ENCODE results near the gene NOP16. TPM values are rescaled to one million over a fixed set of nuclear protein-coding genes. Genes with fewer than 3 reads are reported as not detected.
A peak's percentile ranks its signal among the peaks of the same experiment; 100 is the strongest.

The NOP16 gene
- total and polyA plus RNA-seq, 2 of the 13 experiments (the other 11 are each of a cell fraction or from before 2014, with no cell fraction given) = 43.3 to 48.4 TPM

GRCh38 chr5:176415952-176416924, 27.8 kb upstream of the NOP16 start, which contains the start of gene CLTB (continued):
- TF ChIP-seq HOMEZ (CRISPR knock-in tag; IDR thresholded peaks at IDR 0.05; ENCODE audit: low read depth) (no peak), SOX6 (IDR thresholded peaks at IDR 0.05) (no peak), SOX6 (CRISPR knock-in tag; IDR thresholded peaks at IDR 0.05) (no peak), ZNF704 (CRISPR knock-in tag; IDR thresholded peaks at IDR 0.05; ENCODE audit: borderline replicate concordance) (no peak), CENPX (CRISPR knock-in tag; IDR thresholded peaks at IDR 0.05) (no peak), NPAS2 (CRISPR knock-in tag; IDR thresholded peaks at IDR 0.05; ENCODE audit: borderline replicate concordance) (no peak), REXO4 (CRISPR knock-in tag; IDR thresholded peaks at IDR 0.05; ENCODE audit: borderline replicate concordance) (no peak), TFAP4 (IDR thresholded peaks at IDR 0.05; ENCODE audit: borderline replicate concordance, low read depth) (peak; percentile 89), MTF2 (CRISPR knock-in tag; IDR thresholded peaks at IDR 0.05; ENCODE audit: borderline replicate concordance) (0 out of 2 replicates have a peak, but pooled peaks have one; percentile 67), ZBTB44 (CRISPR knock-in tag; IDR thresholded peaks at IDR 0.05) (no peak), ZNF414 (CRISPR knock-in tag; IDR thresholded peaks at IDR 0.05) (no peak), SRSF1 (optimal IDR thresholded peaks at IDR 0.05; ENCODE audit: low read depth, low read length) (no peak), NR0B2 (CRISPR knock-in tag; IDR thresholded peaks at IDR 0.05) (no peak), TGIF2 (CRISPR knock-in tag; IDR thresholded peaks at IDR 0.05) (peak; percentile 32; the same call in 1 of the 2 replicates), ZSCAN22 (CRISPR knock-in tag; IDR thresholded peaks at IDR 0.05) (no peak), THAP7 (CRISPR knock-in tag; IDR thresholded peaks at IDR 0.05) (no peak), FOXK1 (CRISPR knock-in tag; IDR thresholded peaks at IDR 0.05; ENCODE audit: borderline replicate concordance, low read depth) (no peak), BCL6 (CRISPR knock-in tag; IDR thresholded peaks at IDR 0.05) (no peak; the same call in 1 of the 2 replicates)
